HG02870 (cell line): ENCODE data around the gene KDM4B.
A peak's percentile ranks its signal among the peaks of the same experiment; 100 is the strongest.

Experiments used
- ATAC-seq: cut with Tn5 transposase; IDR thresholded peaks from one replicate; pipeline ENCODE4 v1.9.1; 2021; ENCODE audit warnings: mild to moderate bottlenecking, moderate library complexity; ENCODE audit not compliant: unreplicated experiment

The KDM4B gene

DNA sequence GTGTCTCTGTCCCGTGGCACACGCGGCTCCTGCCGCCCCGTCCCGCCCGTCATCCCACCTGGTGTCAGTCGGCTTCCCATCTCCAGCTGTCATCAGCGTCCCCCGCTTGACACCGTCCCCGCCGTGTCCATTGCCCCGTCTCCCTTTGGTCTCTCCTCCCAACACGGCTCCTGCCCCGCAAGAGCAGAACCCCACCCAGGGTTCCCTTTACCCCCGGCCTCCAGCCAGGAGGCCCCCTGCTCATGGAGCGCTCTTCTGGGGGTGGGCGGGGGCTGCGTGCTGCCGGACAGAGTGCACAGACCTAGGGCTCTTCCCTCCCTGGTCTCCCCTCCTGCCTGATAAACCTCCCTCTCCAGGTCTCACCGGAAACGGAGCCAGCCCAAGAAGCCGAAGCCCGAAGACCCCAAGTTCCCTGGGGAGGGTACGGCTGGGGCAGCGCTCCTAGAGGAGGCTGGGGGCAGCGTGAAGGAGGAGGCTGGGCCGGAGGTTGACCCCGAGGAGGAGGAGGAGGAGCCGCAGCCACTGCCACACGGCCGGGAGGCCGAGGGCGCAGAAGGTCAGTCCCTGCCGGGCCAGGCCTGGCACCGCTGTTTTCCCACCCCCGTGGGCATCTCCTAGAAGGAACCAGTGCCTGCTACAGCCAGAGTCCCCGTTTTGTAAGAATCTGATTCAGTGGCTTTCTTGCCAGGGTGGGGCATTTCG lies 150.5 kb downstream of the KDM4B start:
- ATAC-seq: no peak

DNA sequence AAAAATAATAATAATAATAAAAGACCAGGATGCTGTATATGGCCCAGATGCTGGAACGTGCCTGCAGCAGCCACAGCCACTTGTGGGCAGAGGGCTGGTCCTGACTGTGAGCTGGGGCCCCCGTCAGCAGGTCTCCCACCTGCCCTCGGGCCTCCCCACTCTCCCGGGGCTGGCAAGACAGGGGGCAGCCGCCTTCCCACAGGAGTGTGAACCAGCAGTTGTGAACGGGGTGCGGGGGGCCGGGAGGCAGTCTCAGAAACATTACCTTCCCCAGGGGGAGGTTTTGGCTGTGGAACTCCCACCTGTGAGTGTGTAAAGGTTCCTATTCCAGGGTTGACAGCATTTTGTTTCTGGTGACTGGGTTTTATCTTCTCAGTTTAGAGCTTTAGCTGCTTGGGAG lies 151.4 kb downstream of the KDM4B start:
- no peak for ATAC-seq

DNA sequence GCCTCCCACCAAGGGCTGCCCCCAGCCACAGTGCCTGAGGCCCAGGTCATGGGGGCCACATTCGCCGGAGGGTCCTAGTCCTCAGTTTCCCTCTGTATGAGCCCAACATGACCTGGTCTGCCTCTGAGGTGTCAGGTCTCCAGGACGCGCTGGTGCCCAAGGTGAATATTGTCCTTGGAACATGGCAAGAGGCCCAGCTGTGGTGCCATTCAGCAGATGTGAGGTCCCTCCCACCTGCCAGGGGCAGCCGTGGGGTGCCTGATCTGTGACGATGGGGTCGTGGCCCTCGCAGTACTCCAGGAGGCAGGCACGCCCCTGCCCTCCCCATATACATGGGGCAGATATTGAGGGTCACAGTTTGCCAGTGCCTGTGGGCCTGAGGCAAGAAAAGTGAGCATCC lies 151.9 kb downstream of the KDM4B start:
- no peak for ATAC-seq

DNA sequence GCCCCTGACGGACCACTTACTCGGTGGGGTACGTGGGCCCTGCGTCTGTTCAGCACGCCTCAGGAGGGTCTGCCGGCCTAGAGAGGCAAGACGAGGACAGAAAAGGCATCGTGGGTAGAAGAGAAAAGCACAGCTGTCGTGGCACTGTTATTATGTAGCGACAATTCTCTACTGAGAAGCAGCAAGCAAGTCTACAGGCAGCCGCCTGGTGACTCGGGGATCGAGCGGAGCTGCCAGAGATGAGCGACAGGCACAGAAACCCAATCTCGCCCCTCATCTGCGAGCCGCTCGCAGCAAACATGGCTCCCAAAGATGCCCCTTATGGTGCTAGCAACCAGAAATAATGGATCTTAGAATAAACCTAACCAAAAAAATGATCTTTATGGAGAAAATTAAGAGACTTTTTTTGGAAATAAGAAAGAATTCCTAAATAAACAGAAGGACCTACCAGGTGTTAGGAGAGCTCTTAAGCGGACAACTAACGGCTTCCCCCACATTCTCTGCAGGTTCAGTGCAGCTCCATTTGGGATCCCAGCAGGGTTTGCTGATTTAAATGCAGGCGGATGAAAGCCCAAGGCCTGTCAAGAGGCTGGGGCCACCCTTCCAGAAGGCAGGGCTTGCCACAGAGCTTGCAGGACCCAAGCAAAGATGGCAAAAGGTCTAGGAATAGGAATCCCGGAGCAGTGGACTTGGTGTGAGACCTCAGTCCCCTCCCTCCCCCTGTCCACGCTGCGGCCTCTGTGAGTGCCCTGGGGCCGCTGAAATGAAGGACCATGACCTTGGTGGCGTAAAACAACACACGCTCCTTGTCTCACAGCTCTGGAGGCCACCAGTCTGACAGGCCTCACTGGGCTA lies 152.6 kb downstream of the KDM4B start:
- ATAC-seq: no peak

DNA sequence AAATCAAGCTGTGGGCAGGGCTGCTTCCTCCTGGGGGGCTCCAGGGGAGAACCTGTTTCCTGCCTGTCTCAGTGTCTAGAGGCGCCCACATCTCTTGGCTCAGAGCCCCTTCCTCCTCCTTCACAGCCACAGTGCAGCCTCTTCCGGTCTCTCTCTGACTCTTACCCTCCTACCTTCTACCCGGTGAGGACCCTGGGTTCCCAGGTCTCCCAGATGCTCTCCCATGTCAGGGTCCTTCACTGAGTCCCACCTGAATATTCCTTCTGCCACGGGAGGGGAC lies 153.1 kb downstream of the KDM4B start:
- no peak for ATAC-seq

DNA sequence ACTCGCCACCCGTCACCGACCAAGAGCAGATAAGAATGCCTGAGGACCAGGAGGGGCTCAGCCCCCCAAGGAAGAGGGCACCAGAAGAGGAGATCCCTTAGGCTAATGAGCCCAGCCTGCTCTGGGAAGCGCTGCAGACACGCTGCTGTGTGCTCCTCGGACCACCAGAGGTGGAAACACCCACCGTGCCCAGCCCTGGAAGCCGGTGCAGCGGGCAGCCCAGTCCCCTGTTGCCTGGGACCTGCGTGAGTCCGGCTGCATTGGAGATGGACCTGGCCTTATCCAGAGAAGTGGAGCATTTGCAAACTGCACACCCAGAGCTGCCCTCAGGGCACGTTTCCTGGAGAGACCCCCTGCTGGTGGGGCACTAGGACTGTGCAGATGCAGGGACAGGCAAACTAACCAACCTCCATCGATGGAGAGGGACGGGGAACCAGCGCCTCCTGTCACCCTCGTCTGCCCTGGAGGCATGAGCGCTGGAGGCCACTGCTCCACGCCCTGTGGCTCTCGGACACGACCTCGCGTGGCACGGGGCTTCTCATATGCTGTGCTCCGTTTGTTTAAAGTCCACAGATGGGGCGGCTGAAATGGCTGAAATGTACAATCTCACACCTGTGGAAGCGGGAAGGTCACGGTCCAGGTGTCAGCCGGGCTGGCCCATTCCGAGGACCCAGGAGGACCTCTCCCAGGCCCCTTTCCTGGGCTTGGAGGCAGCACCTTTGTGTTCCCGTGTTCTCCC lies 153.9 kb downstream of the KDM4B start:
- no peak for ATAC-seq

DNA sequence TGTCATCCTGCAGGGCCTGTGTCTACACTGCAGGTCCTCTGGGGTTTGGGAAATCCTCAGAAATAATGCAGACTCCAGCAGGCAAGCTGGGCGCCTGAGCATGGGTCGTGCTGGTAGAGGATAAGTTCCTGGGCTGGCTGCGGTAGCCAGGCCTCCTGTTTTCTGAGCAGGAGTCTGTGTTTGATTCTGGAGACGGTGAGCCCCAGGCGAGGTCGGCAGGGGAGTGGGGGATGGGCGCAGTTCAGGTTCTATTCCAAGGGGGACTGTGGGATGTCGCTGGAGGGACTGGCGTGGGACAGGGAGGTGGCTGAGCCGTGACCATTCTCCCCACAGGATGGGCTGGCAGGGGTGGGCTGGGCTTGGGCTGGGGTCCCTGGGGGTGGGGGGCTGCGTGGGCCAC lies 154.7 kb downstream of the KDM4B start:
- no peak for ATAC-seq

DNA sequence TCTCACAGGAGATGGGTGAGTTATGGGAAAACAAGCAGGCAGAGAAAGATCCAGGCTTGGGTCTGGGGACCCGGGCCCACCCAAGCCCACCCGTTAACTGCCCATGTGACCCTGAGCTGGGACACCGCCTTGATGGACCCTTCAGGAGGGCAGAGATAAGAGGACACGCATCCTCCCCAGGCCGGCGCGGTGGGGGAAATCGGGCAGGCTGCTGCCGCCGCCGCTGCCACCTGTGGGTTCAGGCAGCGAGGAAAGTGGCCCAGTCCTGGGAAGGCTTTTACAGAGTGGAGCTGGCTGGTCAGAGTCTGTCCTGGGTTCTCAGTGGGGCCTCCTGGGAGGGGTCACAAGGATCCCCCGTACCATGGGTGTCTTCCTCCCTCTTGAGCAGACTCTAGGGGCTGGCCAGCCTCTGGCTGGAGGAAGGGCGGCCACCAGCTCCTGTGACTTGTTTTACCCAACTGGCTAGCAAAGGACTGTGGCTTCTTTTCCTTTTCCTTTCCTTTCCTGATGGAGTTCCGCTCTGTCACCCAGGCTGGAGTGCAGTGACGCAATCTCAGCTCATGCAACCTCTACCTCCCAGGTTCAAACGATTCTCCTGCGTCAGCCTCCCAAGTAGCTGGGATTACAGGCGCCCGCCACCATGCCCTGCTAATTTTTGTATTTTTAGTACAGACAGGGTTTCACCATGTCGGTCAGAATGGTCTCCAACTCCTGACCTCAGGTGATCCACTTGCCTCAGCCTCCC lies 155.4 kb downstream of the KDM4B start:
- no peak for ATAC-seq

DNA sequence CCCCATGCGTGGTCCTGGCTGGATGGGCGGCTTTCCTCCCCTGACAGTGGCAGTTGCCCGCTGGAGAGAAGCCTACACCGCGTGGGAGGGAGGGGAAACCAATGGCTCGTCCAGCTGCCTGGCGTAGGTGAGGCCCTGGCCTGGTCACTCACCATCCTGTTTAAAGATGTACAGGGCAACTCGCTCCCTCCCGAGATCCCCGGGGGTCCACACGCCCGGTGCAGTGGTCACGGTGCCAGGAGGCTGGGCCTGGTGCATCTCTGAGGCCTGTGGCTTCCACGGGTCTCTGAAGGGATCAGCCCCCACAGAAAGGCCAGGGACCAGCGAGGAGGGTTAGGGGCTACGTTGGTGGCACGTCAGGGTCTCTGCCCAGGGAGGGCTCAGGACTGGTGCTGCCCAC lies 156.5 kb downstream of the KDM4B start:
- ATAC-seq: no peak

DNA sequence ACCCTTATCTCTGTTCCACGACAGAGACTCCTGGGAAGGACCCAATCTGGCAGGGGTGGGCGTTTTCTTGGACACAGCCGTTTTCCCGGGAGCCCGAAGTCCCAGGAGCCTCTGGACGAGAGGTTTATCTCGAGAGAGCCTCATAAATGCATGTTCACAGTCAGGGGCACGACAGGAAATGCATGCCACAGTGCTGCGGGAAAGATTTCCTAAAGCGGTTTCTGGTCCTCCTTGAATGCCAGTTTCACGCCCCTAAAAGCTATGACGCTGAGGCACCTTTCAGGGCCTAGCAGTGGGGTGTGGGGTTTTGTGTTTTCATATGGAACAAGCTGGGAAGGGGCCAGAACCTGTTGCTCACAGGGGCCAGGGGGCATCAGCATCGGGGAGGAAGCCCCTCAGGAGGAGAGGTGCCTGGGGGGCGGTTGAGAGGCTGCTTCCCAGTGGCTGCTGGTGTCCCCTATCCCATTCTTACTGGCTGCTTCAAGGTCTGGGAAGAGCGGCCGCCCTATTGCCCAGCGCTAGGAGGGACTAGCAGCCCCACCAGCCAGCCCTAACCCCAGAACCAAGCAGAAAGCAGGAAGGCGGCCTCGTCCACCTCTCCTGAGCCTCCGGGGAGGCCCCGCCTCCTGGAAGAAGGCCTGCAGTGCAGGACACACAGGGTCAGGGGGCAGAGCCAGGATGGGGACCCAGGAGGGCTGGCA lies 157.0 kb downstream of the KDM4B start:
- ATAC-seq: no peak

DNA sequence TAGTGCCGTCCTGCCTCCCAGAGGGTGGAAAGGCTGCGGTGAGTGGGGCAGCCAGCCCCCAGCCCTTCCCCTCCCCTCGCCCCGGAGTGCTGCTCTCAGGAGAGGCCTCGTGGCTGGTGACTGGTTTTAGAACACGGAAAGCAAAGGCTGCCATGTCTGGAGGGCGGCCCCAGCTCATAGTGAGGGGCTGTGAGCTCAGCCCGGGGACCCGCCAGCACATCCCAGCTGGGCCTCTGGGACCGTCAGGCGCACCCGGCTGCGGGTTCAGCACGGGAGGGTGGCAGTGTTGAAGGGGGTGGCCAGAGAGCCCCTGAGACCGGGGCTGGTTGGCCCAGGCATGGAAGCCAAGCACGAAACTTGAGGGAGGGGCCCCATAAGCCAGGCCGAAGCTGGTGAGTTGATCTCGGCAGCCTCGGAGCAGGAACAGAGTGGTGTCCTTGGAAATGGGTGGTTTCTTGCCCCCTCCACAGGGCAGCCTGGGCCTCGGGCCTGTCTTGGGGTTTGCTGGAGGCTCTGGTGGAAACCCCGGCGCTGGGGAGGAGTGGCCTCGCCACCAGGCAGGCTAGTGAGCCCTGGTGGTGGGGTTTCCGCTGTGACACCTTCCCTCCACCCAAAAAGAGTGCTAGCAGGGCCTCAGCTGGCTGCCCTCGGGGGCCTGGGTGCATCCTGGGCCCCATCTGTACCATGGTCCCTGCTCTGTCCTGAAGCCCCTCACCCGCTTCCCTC lies 157.7 kb downstream of the KDM4B start:
- ATAC-seq: no peak

DNA sequence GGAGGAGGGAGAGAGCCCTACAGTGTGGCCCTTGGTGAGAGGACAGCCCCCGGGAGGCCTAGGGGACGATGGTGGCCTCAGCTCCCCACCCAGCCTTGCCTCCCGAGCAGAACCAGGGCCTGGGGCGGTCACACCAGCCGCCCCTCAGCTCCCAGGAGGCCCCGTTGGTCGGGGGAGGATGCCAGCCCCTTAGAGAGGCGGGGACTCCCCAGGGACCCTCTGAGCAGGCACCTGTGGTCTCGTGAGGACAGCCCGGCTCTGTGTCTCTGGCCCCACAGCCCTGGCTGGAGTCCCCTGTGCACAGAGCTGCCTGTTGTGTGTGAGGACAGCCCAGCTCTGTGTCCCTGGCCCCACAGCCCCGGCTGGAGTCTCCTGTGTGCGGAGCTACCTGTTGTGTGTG lies 158.8 kb downstream of the KDM4B start:
- ATAC-seq: no peak

DNA sequence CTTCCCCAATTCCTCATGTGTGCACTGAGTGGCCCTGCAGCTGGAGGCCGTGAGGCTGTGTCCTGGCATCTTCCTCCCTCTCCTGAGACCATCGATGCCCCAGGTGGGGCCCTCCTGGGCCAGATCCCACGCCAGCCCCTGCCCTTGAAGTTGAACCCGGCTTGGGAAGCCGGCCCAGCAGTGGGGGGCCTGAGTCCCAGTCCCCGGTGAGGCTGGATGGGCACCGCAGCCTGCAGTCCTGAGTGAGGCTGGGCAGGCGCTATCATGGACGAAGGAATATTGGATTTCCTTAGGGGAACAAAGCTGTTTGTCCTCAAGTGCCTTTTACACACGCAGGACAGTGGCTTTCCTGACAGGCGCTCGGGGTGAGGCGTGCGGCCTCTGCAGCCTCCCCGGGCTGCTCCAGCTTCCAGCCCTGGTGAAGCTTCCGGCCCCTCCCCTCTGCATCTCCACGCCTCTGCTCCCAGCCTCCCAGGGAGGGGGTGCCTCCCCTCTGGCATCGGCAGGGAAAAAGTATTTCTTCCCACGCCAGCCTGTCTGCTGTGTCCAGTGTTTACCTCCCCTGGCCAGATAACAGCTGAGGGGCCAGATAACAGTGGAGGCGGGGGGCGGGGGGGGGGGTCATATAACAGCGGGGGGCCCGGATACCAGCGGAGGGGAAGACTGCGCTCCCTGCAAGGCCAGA lies 159.5 kb downstream of the KDM4B start:
- no peak for ATAC-seq

DNA sequence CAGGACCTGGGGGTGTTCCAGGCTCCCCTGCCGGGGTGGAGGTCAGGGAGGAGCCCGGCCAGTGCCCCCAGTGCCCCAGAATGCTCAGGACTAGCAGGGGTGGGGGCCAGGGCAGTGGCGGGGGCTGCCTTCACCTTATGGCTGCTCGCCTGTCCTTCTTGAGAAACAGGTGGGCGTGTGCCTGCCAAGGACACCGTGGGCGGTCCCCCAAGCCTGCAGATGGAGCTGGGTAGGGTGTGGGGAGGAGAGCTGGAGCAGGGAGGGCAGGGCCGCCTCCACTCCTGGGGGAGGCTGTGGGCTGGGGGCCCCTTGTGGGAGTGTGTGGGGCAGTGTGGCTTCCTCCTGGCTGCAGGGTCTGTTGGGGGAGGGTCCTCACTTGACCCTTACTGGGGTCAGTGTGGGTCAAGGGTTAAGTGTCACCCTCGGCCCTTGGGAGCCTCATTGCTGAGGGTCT lies 160.1 kb downstream of the KDM4B start:
- ATAC-seq: no peak

DNA sequence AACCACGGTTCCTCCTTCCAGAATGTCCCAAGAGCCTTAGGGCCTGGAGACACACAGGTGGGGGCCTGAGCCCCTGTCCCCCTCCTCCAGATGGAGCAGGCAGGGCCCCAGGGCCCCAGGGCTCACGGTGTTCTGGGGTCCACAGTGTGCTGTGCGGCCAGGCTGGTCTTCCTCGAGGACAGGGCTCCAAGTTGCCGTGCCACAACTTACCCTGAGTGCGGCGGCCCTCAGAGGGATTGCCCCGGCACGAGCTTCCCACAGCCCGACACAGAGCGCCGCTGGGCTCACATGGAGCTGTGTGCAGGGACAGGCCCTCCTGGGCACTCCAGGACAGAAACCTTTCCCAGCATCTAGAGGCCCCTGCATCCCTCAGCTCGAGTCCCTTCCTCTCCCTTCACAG lies 160.8 kb downstream of the KDM4B start:
- ATAC-seq: no peak

DNA sequence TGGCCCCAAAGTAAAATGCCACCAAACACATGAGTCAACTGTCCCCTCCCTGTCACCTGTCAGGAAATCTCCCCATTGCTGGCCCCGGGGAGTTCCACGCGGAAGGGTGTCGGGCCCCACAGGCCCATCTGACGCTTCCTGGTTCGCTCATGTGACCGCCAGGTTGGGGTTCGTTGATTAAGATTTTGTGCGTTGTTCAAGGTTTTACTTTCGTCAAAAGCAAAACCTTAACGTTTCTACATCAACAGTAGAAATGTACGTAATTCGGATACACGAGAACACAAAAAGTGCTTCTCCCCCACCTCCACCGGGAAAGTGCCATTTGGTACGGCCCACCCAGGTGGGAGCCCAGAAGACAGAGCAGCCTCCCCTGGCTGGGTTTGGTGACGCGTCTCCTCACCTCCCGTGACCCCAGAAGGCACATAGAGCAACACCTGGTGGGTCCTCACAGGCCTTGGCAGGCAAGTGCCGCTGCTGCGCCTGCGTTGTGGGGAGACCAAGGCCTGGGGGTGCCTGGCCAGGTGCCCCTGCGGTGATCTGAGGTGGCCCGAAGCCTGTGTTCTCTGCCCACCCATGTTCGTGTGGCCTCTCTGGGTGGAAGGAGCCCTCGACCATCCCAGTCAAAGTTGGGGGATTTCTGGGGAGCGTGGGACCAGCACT lies 161.6 kb downstream of the KDM4B start:
- ATAC-seq: peak; percentile 35

DNA sequence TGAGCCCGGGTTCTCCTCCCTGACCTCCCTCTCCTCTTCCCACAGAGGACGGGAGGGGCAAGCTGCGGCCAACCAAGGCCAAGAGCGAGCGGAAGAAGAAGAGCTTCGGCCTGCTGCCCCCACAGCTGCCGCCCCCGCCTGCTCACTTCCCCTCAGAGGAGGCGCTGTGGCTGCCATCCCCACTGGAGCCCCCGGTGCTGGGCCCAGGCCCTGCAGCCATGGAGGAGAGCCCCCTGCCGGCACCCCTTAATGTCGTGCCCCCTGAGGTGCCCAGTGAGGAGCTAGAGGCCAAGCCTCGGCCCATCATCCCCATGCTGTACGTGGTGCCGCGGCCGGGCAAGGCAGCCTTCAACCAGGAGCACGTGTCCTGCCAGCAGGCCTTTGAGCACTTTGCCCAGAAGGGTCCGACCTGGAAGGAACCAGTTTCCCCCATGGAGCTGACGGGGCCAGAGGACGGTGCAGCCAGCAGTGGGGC lies 162.2 kb downstream of the KDM4B start:
- ATAC-seq: peak; percentile 42

DNA sequence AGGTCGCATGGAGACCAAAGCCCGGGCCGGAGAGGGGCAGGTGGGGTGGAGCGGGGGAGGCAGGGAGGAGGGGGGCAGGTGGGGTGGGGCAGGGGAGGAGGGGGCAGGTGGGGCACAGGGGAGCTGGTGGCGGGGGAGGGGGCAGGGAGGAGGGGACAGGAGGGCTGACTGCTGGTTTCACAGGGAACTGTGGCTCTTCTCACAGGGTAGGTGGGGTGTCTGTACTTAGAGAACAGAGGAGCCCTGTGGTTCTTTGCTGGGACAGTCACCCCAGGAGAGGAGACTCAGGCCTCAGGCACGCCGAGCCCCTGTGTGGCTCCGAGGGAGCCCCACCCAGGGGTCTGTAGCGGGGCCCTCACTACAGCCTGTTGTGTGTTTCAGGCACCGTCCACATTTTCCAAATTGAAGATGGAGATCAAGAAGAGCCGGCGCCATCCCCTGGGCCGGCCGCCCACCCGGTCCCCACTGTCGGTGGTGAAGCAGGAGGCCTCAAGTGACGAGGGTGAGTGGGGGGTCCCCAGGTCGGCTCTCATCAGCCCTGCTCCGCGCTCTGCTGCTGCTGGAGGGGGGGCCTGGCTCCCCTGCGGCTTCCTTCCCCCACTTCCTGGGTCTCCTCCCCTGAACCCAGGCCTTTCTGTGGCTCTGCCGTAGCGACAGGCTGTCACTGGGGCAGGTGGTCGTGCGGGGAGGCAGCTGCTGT lies 162.7 kb downstream of the KDM4B start:
- ATAC-seq: no peak
